H1 (cell line): ENCODE results near the gene SHH. TPM values are rescaled to one million over a fixed set of nuclear protein-coding genes. Genes with fewer than 3 reads are reported as not detected.

Experiments
- E2F6 ChIP-seq: IDR thresholded peaks from 2 replicates; pipeline ENCODE4 v1.6.1; 2012; ENCODE audit warnings: inconsistent platforms
- FOSL1 ChIP-seq: IDR thresholded peaks from 2 replicates; pipeline ENCODE4 v1.6.1; 2011; ENCODE audit warnings: mild to moderate bottlenecking, low read depth, low read length, moderate library complexity; ENCODE audit not compliant: insufficient read depth
- SUZ12 ChIP-seq: fragments of 200-600 bp; sonication (generic); IDR thresholded peaks from 2 replicates; pipeline ENCODE4 v1.6.1; 2012; ENCODE audit warnings: mild to moderate bottlenecking, inconsistent platforms, low read length, moderate library complexity, mixed read lengths
- polyA plus RNA-seq, 7 experiments: library from polyadenylated mRNA; depleted of rRNA in 3 of 7; stranded (reverse) in 5 of 7; unstranded in 2 of 7; fragments of >200 nt in 5 of 7; fragments of 200-250 nt in 2 of 7; gene quantifications; 1 replicate in 5 of 7; 2 replicates in 1 of 7; 4 replicates in 1 of 7; pipeline versions ENCODE4 v1.2.1 to v1.2.3, GENCODE V29; 2011 to 2013; ENCODE audit warnings: missing spikeins in 2 of 7, mixed read lengths in 2 of 7
- total RNA-seq: library from RNA; stranded (reverse); fragmentation: NEBNext Ultra II Directional; extraction: Animal tissue kit (Norgen Biotek cat#: 25700); gene quantifications from 2 replicates; pipeline ENCODE4 v1.2.1, GENCODE V29; 2021

SHH gene
- total and polyA plus RNA-seq, 2 of the 8 experiments (the other 6 are each of a cell fraction or from before 2014, with no cell fraction given) = not detected

GRCh38 chr7:155774947-155775346, 37.3 kb downstream of the SHH start (continued):
- TF ChIP-seq E2F6 = no peak
- TF ChIP-seq SUZ12 = no peak
- TF ChIP-seq FOSL1 = no peak
- TF ChIP-seq, all 59 proteins: peak for 0
